Activated CD8-positive, alpha-beta memory T cell treated with anti-CD3 and anti-CD28 coated beads, Interleukin-2, amount 50 U/mL, for 1 hour (primary cell): ENCODE results near the gene TBC1D22A.

Experiments
- DNase-seq: peaks from one replicate; pipeline ENCODE4 v3.0.0-alpha.2; 2020; ENCODE audit errors: extremely low read depth

Gene TBC1D22A

DNA sequence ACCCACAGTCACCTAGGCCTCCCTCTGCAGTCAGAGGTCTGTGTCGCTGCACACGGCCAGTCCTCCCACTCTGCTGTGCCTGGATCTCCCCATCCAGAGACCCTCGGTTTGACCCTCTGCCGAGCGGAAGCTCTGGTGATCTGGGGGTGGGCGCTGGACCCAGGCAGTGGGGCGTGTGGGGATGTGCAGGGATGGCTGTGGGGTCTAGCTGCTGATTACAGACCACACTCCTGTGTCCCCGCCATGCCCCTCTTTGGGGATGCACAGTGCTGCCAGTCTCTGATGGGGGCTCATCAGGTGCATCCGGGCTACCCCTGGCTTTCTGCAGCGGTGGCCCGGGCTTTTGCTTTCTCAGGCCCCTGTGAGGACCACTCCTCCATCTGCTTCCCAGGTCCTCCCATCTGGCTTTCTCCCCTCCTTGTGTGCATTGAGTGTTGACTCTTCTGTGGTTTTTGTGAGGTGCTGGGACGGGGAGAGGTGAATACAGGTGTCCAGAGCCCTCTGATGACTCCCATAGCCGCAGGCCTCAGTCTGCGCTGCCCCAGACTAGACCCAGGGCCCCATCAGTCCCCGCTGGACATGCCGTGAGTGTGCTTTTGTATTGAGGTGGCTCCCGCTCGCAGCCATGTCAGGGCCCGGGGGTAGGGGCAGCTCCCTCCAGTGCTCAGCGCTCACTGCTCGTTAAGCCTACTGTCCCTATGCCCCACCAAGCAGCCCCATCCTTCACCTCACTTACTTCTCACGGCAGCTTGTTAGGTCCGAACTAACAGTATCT is 251.6 kb downstream of the TBC1D22A start:
- DNase-seq: no peak

DNA sequence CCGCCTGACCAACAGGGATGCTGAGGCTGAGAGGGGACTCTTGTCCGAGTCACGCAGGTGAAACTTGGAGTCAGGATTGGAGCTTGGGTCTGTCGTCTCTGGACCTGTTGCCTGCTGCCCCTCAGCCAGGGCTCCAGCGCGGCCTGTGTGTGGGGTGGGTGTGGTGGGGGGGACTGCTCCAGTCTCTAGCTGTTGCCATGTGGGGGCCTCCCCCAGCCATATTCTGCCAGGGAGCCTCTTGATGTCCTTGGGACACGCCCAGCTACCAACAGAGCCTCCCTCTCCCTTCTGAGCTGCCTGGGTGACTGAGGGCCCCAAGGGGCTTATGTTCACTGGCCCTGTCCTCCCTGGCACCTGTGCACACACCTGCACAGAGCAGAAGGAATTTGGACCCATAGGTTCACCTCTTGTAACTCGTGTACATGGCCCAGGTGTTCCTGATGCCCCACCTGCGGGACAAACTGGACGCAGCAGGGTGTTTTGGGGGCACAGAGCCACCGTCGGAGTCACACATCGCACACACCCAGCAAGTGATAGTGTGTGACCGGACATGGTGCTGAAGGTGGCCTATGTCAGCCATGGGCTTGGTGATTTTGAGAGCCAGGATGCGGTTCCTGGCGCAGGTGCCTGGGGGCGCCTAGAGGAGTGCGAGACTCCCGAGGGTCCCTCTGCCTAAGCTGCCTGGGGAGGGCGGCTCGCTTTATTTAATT is 252.3 kb downstream of the TBC1D22A start:
- no peak for DNase-seq

DNA sequence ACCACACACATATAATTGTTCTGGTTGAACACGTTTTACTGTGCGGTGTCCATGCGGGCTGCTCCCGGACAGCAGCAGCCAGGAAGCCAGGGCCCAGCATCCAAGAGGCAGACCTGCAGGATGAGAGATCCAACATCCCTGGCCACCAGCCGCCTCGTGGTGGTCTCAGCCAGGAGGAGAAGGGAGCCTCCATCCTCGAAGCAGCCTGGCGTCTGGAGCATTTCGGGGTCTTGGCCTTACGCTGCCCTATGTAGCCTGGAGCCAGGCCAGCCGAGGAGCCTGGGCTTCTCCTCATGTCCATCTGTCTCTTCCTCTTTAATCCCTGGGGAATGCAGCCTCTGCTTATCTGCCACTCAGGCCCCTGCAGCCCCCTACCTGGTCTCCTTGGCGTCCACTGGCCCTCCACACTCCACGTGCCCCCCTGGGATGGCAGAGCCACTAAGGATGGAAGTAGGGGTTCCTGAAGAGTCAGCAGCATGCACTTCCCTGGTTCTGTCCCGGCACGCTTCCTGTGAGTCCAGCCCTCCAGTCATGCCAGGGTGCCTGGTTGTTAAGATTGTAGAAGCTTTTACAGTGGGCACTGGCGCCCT is 253.2 kb downstream of the TBC1D22A start:
- DNase-seq: no peak

DNA sequence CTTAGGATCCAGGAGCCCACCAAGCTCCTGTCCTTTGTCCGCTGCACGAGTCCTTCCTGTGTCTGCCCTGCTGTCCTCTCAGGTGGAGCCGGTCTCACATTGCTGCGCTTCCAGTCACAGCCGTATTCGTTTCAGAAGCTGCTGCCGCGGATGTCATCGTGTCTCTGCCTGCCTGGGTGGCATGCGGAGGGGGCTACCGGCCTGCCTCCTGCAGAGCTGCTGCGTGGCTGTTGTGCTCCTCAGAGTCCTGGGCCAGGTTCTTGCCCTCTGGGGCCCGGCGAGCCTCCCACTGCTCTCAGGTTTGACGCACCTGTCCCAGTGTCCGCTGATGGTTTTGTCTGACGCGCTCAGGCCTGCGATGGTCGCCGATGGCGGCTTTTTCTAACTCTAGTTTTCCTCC is 254.2 kb downstream of the TBC1D22A start:
- no peak for DNase-seq

DNA sequence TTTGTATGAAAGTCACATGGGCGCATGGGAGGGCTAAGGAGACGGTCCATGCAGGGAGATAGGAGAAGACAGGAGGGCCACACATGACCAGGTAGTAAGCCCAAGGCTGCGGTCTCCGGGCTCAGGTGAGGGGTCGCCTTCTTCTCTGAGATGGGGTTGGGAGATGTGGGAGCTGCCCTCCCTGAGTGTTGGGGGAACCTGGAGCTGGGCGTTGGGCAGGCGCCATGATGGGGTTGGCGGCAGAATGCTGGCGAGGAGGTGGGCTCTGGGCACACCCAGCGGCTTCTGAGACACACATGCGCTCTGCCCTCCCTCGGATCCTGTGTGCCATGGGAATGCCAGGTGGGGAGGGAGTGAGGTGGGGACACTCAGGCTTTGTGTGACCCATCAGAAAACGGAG is 254.8 kb downstream of the TBC1D22A start:
- no peak for DNase-seq

DNA sequence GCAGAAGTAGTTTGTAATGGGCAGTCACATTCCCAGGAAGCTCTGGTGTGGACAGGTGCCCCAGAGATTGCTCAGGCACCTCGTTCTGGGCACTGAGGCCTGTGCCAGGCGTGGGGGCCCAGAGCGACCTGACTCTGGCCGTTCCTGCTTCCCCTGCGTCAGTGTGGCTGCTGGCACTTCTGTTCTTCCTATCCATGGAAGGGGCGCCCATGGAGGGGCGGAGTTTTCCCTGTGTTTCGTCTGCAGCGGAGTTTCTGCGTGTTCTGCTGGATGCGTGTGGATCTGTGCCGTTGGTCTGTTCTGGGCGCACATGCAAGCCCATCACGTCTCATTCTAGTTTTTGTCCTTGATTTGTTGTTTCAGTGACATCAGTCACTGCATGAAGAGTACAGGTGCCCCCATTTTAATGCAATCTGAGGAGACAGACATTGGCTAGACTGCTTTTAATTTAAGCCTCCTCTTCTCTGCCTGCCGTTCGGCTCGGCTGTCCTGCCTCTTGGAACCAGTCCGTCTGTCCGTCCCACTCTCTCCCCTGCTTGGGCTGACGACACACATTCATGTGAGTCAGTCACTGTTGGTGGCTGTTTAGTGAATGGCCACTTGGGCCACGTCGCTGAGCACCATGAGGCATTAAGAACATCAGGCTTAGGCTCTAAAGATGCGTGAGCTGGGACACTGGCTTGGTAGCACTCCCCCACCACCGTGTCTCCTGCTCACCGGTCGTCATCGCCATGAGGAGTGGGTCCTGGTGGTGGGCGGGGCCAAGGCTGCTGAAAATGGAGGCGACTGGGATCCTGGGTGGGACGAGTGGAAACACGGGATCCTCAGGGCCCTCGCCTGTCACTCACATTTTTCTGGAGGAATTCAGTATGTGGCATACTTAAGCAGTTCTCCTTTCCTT is 255.8 kb downstream of the TBC1D22A start:
- DNase-seq: no peak

DNA sequence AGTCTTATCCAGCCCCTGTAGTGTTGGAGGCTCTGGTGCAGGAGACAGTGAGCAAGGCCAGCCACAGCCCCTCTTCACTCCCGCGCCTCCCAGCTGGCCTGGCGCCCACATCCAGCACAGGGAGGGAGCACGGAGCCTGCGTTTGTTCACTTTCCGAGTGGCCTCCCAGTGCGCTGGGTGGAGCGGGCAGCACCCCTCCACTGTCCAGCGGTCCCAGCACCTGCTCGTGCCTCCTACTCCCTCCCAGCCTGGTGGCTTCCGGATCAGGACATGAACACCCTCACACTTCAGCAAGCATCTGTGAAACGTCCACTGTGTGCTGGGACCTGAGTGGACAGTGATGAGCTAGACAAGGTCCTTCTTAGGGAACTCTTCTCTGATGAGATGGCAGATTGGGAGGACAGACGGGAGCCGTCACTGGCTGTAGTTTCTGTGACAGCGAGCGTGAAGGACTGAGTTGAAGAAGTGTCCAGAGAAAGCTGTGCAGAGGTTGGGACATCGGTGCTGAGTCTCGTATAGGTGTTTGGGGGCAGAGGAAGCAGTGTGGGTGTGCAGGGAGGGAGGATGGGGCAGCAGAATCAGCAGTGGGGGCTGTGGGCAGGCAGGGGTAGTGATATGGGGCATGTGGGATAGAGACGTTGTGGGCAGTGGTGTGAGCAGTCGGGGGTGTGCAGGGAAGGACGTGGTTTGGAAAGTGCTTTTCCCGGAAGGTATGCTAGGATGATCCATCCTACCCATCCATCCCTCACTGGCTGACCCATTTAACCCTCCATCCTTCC is 256.8 kb downstream of the TBC1D22A start:
- no peak for DNase-seq

DNA sequence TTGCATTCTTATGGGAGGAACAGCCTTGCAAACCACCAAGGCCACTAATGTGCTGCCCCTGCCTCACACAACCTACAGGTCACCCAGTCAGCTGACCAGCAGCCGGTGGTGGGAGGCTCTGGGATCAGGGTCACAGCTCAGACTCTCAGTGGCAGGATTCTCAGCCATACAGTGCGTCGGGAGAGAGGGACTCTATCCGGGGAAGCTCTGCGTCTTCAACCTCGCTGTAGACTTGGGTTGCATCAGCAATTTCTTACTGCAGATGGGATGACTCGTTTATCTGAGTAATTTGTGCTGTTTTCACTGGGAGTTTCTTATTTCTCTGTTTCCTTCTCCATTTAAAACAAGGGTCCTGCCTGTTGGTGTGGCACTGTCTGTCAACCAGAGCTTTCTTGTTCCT is 257.7 kb downstream of the TBC1D22A start:
- no peak for DNase-seq

DNA sequence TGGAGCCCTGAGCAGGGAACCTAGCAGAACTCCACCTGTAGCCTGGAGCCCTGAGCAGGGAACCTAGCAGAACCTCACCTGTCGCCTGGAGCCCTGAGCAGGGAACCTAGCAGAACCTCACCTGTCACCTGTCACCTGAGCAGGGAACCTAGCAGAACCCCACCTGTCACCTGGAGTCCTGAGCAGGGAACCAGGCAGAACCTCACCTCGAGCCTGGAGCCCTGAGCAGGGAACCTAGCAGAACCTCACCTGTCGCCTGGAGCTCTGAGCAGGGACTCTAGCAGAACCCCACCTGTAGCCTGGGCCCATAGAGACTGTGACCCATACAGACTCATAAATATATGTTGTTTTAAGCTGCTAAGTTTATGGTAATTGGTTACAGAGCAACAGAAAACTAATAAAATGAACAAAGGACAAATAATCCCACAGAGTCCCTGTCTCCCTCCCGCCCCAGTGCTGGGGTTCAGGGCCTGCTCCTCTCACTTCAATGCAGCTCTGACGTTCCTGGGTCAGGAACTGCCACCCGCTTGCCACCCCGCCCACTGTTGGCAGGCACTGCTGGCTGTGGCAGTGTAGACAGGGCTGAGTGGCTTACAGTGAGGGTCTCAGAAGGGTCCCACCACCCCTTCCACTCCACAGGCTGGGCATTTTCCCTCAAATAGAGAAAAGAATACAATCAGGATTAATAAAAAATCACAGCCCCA is 259.1 kb downstream of the TBC1D22A start:
- no peak for DNase-seq

DNA sequence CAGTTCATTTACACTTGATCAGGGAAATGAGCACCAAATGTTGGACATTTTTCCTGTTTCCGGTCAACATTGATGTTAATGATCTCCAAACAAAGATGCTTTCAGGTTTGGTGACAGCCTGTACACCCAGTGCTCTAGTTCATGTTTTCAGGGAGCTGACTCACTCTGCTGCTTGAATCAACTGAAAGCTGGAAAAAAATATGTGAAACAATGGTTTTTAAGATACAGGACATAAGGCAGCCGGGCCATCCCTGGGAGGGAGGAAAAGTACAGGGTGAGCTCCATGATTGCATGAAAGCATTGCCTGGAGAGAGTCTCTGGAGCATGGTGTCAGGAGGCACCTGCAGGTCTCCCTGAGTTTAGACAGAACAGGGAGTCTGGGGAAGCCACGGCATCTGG is 259.6 kb downstream of the TBC1D22A start:
- no peak for DNase-seq

DNA sequence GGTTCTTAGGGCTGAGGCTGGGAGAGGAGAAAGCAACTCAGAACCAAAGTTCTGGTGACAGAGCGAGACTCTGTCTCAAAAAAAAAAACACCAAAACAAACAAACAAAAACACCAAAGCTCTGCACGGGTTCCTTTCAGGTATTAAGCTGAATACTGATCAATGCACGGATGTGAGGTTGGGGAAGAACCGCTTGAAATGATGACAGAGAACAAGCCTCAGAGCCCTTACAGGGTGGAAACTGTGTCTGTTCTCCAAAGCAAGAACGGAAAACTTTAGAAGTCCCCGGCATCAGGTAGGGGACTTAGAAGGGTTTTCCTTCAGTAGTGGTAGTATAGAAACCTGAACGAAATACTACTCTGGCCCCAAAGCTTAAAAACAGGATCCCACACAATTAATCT is 260.0 kb downstream of the TBC1D22A start:
- DNase-seq: no peak

DNA sequence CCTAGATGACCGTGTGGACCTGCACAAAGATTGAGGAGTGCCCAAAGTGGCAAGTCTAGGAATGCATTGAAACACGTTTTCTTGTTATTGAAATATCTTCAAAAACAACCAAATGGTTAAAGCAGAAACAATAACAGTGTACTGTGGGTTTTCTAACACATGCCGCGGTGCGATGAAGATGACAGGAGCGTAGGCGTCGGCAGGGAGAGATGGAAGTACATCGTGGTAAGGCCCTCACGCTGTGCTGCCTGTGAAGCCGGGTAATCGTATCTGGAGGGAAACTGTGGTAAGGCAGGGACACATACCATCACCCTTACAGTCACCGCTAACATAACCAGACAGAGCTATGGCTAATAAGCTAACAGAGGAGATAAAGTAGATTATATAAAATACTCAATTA is 261.4 kb downstream of the TBC1D22A start:
- DNase-seq: no peak

DNA sequence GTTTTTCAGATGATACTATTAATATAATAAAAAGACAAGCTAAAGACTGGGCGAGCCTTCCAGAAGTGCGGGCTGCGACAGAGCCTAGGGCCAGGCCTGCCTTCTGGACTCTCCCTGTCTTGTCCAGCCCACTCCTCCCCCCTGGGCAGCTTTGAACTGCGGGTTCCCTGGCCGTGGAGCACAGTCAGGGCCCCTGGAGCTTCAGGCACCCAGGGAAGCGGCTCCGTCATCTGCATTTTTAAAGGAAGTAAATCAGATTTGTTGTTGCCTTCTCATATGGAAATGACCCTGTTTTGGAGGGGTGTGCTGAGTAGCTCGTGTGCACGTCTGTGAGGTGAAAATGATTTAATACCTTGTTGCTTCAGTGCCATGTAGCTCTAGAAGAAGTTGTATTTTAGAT is 265.3 kb downstream of the TBC1D22A start:
- no peak for DNase-seq

DNA sequence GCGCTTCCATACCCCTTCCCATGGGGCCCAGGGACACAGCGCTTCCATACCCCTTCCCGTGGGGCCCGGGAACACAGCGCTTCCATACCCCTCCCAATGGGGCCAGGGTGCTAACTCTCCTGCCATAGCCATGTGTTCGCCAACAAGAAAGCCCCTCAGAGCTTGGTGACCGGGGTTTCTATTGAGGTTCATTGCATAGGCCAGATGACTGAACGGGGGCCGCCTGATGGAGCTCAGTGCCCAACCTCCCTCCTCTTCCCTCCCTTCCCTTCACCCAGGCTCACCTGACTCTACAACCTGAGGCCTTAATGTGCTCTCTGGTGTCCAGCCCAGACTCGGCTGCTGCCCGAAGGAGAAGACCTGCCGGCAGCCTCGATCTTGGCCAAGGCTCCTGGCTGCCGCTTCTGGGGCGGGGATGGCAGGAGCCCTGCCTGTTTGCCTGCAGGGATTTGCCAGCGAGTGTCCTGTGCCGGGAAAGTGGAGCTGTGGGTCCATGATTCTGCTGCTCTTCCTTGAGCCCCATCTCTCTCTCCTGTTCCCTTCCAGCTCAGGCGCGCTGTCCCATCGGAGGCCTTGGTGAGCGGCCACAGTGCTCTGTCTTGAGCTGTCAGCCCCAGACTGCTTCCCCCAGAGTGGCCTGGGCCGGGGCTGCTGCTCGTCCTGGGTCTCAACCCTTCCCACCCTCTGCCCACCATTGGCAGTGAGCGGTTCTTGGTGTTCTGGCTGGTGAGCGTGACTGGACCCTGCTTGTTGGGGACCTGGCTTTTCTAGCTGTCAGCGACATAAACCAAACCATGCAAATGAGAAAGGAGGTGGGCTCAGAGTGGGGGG is 267.0 kb downstream of the TBC1D22A start:
- DNase-seq: no peak

DNA sequence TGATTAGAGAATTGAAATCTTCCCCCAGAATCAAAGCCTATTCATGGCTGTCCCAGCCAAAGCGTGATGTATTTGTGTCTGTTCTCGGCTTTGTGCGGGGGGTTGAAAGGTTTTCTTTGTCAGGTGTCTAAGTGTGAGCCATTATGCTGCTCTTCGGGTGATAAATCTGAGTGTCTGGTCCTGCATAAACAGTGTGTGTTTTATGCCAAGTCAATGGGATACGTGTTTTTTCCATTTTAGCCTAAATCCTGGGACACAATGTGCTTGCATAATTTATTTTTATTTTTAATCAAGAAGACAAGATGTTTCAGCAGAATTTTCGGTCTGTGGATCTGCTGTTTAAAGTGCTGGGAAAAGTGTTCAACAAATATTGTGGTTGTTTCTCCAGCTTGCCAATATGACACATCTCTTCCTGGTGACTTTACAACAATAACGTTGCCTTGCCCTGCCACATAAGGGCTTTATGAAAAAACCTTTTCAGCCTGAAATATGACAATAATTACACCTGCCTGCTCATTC is 267.8 kb downstream of the TBC1D22A start:
- no peak for DNase-seq

DNA sequence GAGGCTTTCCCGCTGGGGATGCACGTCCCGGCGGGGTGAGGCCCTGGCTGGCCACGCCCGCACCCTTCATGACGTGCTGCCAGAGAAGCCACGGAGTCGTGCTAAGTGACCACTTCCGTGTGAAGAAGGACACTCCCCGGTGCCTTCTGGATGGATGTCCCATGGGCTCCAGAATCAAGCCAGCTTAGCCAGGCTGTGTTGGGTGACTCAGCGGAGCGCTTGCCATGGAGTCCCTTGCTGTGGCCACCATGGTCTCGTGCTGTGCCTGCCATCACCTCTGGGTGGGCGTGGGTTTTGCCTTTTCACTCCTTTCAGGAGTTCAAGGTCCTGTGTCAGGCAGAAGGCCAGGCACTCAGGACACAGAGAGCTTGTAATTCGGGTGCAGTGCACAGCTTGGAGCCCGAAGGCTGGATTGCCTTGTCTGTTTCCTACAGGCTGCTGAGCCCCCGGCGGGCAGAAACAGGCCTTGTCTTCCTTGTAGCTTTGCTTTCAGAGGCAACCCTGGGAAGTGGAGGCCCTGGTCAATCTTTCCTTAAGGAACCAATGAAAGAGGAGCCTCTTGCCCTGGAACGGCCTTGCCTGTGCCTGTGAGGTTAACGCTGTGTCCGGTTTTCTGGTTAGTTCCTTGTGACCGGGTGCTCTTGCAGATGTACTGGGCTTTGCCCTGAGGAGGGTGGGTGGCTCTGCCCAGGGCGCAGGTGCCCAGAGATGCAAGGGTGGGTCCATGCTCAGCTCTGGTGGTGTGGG is 268.6 kb downstream of the TBC1D22A start:
- DNase-seq: no peak

DNA sequence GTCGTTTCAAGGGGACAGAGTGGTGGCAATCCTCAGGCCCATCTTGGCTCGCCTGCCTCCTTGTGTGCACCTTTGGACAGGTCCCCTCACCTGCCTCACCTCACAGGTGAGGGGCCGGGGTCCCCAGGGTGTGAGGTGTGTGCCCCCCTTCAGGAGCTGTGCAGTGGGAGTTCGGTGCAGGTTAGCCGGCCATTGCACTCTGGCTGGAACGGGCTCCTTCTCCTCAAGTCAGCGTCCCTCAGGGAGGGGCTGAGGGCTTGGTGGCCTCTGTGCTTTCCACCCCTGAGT is 269.1 kb downstream of the TBC1D22A start:
- DNase-seq: no peak

DNA sequence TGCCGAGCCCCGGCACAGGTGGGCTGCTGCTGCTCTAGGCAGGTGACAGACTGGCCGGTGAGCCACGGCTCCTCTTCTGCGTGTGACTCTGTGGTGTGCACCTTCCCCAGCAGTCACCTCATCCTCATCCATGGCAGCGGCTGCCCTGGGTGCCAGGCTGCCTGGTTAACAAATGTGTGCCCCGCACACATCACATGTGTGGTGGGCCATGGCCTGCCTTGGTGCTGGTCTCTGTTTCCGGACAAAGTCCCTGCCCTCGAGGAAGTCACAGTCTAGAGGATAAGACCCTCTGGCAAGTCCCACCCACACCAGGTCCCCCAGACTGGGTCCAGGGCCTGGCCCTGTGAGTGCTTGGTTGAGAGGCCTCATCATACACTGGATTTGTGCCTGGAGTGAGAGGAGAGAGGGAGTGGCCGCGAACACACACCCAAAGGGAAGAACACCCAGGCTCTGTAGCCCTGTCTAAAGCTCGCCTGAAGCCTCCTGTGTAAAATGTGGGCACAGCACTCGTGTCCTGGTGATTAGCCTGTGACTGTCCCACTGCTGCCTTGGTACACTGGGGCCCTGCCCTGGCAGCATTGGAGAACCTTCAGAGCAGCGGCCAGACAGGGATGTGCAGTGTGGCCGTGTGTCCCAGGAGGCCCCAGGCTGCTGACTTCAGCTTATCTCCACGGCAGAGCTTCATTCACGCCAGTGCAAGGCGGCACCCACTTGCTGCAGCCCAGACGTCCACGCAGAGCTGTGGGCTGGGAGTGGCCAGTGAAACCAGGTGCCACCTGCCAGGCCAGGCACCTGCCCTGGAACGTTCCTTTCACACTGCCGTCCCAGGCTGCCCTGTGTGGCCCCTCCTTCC is 269.9 kb downstream of the TBC1D22A start:
- no peak for DNase-seq
